Renal pelvis (tissue), 12 donors: Measurements from ENCODE around the gene SLC22A17. TPM values are rescaled to one million over a fixed set of nuclear protein-coding genes. Genes with fewer than 3 reads are reported as not detected.
A peak's percentile ranks its signal among the peaks of the same experiment; 100 is the strongest.
"Not testable (repeated sequence)": the region's sequence is repeated elsewhere in the genome, so short reads cannot be mapped to it uniquely, and the experiment has no call there.

Experiments used
- DNase-seq: peaks from one replicate; pipeline ENCODE4 v3.0.0-alpha.2; 2013
- long read RNA-seq, 16 experiments: transcript quantifications; one replicate each; lab custom pipeline, GENCODE V29; 2026
- polyA plus RNA-seq, 3 donors: library from polyadenylated mRNA; unstranded; fragments of 120-200 nt; gene quantifications; one replicate each; pipeline ENCODE4 v1.2.1, GENCODE V29; 2013; ENCODE audit not compliant: insufficient read length in 3 of 3

SLC22A17 gene
- 10 to 100 TPM; 62.9 to 78.3 (median 69.0) TPM for polyA plus RNA-seq
- long read RNA-seq, donor 1, transcript SLC22A17-202 (10 exons, 2,238 nt) = major isoform, 8 of 9 reads
- long read RNA-seq, donor 1, partial matches to known transcripts = 0 of 9 reads
- long read RNA-seq, donor 1, other reads (novel, unspliced or antisense) = 0 of 9 reads
- long read RNA-seq, donor 2, transcript SLC22A17-202 (10 exons, 2,238 nt) = major isoform, 6 of 7 reads
- long read RNA-seq, donor 2, partial matches to known transcripts = 0 of 7 reads
- long read RNA-seq, donor 2, other reads (novel, unspliced or antisense) = 0 of 7 reads
- long read RNA-seq, donor 3, transcript SLC22A17-202 (10 exons, 2,238 nt) = major isoform, 12 of 17 reads
- long read RNA-seq, donor 3, partial matches to known transcripts = 0 of 17 reads
- long read RNA-seq, donor 3, other reads (novel, unspliced or antisense) = 0 of 17 reads
- long read RNA-seq, donor 4, transcript SLC22A17-202 (10 exons, 2,238 nt) = major isoform, 15 of 22 reads
- long read RNA-seq, donor 4, partial matches to known transcripts = 0 of 22 reads
- long read RNA-seq, donor 4, other reads (novel, unspliced or antisense) = 0 of 22 reads
- long read RNA-seq, donor 5, partial matches to known transcripts = 0 of 2 reads
- long read RNA-seq, donor 5, other reads (novel, unspliced or antisense) = 0 of 2 reads
- long read RNA-seq, donor 6, transcript SLC22A17-202 (10 exons, 2,238 nt) = major isoform, 10 of 16 reads
- long read RNA-seq, donor 6, partial matches to known transcripts = 0 of 16 reads
- long read RNA-seq, donor 6, other reads (novel, unspliced or antisense) = 0 of 16 reads
- long read RNA-seq, donor 7, transcript SLC22A17-202 (10 exons, 2,238 nt) = major isoform, 15 of 22 reads
- long read RNA-seq, donor 7, partial matches to known transcripts = 6 of 22 reads
- long read RNA-seq, donor 7, other reads (novel, unspliced or antisense) = 0 of 22 reads
- long read RNA-seq, donor 8, partial matches to known transcripts = 0 of 8 reads
- long read RNA-seq, donor 8, other reads (novel, unspliced or antisense) = 0 of 8 reads
- long read RNA-seq, donor 9, transcript SLC22A17-202 (10 exons, 2,238 nt) = major isoform, 8 of 35 reads
- long read RNA-seq, donor 9, partial matches to known transcripts = 18 of 35 reads
- long read RNA-seq, donor 9, other reads (novel, unspliced or antisense) = 0 of 35 reads
- long read RNA-seq, donor 10, transcript SLC22A17-202 (10 exons, 2,238 nt) = major isoform, 5 of 9 reads
- long read RNA-seq, donor 10, partial matches to known transcripts = 0 of 9 reads
- long read RNA-seq, donor 10, other reads (novel, unspliced or antisense) = 0 of 9 reads
- long read RNA-seq, donor 11, transcript SLC22A17-202 (10 exons, 2,238 nt) = major isoform, 5 of 8 reads
- long read RNA-seq, donor 11, partial matches to known transcripts = 0 of 8 reads
- long read RNA-seq, donor 11, other reads (novel, unspliced or antisense) = 0 of 8 reads
- long read RNA-seq, donor 12, transcript SLC22A17-202 (10 exons, 2,238 nt) = major isoform, 27 of 37 reads
- long read RNA-seq, donor 12, partial matches to known transcripts = 6 of 37 reads
- long read RNA-seq, donor 12, other reads (novel, unspliced or antisense) = 0 of 37 reads
- long read RNA-seq, donor 13, transcript SLC22A17-202 (10 exons, 2,238 nt) = major isoform, 8 of 27 reads
- long read RNA-seq, donor 13, partial matches to known transcripts = 19 of 27 reads
- long read RNA-seq, donor 13, other reads (novel, unspliced or antisense) = 0 of 27 reads
- long read RNA-seq, donor 14 = 0 reads
- long read RNA-seq, donor 15 = 0 reads
- long read RNA-seq, donor 16, transcript SLC22A17-202 (10 exons, 2,238 nt) = major isoform, 10 of 16 reads
- long read RNA-seq, donor 16, partial matches to known transcripts = 0 of 16 reads
- long read RNA-seq, donor 16, other reads (novel, unspliced or antisense) = 0 of 16 reads

DNA sequence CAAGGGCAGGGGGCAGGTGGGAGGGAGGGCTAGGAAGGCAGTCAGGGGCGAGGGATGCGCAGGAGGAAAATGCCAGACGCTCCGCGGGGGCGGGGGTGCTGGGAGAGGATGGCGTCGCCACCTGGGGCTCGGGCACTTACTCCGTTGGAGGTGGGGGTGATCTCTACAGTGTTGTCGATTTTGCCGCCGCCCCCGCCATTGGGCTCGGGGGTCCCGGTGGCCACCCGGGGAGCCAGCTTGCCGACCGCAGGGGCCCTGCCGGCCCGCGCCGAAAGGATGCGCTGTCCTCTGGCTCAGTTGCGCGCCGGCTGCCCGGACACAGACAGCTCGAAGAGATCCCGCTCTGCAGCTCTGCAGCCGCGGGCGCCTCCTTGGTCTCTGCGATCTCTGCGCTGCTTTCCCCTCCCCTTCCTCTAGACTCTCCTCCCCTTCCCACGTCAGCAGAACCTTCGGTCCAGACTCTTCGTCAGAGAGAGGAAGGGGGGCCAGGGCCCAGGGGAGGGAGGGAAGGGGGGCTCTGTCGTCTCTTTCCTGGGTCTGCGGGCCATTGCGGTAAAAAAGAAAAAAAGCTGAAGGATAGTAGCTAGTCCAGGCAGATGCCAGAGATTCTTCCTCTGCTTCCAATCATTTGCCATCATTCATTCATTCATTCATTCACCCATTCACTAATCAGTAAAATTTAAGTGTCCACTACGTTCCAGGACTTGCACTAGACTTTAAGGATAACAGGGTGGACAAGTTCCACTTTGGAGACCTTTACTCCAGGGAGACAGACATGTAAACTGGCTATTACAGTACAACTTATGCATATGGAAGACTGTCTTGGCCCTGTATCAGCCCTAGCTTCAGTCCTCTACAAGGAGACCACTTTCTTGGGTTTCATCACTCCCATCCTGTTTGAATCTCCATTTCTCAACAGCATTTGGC is at the start of gene SLC22A17:
TSS of gene SLC22A17 (minus strand) at position 382 of the 927 bp plus-strand sequence.
- DNase-seq = peak; percentile 90

DNA sequence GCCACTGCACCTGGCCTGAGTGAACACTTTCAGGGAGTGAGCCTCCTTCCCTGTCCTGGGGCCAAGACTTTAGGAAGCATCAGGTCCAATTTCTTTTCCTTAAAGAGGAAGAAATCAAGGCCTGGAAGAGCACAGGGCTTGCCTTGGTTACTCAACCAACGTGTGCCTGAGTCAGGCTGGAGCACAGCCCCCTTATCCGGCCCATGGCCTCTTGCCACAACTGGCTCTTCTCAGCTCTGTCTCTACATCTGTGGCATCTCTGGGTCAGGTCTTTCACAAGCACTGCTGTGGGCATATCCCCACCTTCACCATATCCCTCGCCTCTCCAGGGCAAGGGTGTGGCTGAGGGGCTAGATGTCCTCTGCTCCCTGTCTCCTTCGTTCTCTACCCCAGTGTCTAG is 48.6 kb upstream of the SLC22A17 start:
- DNase-seq = no peak

DNA sequence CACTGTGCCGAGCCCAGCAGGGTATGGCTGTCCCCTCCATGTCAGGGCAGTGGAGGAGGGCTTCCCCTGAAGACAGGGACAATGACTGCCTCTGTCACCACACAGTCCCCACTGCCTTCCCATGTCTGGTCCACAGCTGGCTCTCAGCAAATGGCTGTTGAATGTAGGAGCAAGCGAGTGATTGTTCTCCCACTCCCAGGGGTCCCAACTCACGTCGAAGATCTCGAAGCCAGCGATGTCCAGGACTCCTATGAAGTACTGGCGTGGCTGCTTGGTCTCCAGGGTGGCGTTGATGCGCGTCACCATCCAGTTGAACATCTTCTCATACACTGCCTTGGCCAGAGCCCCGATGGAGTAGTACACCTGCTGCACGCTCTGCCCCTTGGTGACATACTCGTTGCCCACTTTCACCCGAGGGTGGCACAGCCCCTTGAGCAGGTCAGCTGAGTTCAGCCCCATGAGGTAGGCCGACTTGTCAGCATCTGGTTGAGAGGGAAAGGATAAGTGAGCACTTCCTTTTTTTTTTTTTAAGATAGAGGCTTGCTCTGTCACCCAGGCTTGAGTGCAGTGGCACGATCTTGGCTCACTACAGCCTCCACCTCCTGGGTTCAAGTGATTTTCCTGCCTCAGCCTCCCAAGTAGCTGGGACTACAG is 47.9 kb upstream of the SLC22A17 start:
- DNase-seq = not testable (repeated sequence)

DNA sequence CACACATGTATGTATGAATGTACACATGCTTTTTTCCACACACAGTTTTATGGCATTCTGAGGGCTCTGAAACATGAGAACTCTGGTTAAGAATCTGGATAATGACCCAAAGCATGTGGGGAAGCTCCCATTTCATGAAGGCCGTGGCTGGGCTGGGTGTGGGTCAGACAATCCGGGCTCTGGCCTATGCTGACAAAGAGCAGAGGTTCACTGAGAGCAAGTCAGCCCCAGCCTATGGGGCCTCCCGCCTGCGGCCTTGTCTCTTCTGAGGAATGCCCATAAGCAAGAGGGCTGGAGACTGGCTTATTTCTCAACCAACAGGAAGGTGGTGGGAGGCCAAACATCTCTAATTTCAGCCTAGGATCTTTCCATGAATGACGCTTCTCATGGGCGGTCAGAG is 46.9 kb upstream of the SLC22A17 start:
- DNase-seq = peak; percentile 17

DNA sequence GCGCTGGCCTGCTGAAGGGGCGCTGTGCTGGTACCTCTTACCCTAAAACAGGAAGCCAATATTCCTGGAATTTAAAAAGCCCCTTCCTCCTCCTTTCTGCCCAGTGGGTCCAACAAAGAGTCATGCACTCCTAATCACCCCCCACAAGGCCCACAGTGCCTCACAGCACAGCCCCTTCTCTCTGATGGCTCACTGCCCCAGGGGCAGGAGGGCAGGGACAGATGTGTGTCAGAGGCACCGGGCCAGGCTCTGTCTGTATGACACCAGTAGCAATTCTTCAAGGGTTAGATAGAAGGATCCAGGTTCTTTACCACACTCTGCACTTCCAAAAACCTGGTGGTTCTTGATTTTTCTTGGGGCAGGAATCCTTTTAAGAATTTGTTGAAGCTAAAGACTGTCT is 46.4 kb upstream of the SLC22A17 start:
- no peak for DNase-seq

- no peak for DNase-seq
These were observed 45.7 kb upstream of the SLC22A17 start for GRCh38 chr14:23398348-23398747.

DNA sequence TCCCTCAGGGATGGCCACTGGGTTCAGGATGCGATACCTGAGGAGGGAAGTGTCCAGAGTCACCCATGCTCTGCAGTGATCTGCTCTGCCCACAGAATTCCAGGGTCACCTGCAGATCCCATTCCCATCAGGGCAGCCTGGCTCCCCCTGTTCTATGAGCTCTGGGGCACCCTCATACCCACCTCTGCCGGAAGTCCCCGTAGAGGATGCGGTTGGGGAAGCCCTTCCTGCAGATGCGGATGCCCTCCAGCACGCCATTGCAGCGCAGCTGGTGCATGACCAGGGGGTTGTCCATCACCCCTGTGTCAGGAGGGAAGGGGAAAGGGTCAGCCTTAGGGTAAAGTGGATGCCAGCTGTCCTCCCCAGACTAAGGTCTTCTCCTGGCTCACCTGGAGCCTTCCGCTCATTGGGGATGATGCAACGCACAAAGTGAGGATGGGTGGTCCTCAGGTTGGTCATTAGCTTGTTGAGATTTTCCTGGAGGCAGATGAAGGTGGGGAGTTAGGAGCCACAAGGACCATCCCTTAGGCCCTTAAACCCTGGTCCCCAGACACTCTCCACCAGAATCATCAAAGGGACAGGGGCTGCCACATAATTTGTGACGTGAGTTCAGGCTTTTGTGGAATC is 44.2 kb upstream of the SLC22A17 start:
- DNase-seq = no peak

GRCh38 chr14:23396126-23396525 is 43.4 kb upstream of the SLC22A17 start:
- no peak for DNase-seq

DNA sequence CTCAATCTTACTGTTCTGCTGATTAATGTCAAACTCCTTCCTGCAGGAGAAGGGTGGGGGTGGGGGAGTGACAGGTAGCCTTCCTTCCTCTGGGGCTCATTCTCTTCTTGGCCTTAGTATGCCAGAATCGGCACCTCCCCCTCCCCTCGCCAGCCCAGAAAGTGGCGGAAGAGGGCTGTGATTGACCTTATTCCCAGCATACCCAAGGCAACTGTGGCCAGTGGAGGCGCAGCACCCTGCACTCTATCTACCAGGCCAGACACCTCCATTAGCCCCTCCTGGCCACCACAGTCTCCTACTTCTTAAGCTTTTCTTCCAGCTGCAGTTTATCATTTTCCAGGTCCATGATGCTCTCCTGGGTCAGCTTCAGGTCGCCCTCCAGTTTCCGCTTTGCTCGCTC is 39.9 kb upstream of the SLC22A17 start:
- no peak for DNase-seq

DNA sequence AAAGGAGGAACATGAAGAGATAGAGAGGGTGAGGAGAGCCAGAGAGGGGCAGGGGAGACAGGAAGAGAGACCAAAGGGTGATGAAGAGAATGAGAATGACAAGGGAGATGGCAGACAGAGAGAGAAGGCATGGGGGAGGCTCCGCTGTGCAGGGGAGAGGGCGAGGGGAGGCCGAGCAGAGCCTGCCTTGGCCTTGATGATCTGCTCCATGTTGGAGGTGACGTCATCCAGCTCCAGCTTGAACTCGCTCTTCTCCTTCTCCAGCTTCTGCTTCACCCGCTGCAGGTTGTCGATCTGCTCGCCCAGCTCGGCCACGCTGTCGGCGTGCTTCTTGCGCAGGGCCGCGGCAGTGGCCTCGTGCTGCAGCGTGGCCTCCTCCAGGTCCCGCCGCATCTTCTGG is 37.2 kb upstream of the SLC22A17 start:
- not testable (repeated sequence) for DNase-seq

DNA sequence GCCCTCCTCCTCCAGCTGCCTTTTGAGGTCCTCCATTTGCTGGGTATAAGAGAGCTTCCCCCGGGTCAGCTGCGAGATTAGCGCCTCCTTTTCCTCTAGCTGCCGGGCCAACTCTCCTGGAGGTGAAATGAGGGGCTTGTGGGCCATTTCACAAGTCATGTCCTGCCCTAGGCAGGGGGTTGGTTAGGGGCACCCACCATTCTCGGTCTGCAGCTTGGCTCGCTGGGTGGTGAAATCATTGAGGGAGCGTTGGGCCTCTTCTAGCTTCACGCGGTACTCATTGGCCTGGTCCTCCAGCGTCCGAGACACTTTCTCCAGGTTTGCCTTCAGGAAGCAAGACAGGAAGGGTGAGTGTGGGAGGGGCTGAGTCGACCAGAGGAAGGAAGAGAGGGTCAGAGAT is 36.7 kb upstream of the SLC22A17 start:
- DNase-seq = no peak

GRCh38 chr14:23388996-23389395 is 36.3 kb upstream of the SLC22A17 start:
- DNase-seq = no peak

DNA sequence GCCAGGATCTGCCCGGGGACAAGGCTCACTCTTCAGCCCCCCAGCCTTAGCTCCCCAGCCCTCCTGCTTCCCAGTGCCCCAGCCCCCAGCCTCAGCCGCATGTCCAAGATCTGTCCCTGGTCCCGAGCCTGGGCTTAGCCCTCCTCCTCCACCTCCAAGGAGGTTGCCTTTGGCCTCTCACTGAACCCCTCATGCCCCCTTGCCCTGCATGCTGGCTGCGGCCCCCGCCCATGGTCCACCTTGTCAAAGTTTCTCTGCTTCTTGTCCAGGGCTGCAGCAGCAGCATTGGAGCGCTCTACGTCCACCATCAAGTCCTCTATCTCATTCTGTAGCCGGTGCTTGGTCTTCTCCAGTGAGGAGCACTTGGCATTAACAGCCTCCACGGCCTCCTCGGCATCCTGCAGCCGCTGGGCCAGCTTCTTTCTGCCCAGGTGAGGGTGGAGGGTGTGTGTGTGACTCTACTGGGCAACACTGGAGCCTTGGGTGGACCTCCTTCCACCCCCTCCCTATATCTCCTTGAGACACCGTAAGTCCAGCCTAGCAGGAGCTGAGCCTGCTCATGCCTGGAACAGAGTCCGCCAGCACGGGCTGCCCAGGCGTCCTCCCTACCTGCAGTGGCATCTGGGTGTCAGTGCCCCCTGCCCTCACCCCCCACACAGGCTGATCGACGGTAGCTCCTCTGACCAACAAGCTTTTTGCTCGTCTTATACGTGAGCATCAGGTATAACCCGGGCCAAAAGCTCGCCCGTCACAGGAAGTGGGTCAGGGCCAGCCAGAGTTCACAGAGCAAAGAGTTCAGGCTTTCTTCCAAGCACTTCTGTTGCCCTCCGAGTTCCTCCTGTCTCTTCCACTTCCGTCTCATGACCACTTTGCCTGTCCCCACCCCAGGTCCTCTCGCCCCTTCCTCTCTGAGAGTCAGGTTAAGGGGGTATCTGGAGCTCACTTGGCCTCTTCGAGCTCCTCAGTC is 35.5 kb upstream of the SLC22A17 start:
- no peak for DNase-seq

- DNase-seq = no peak
These were observed 34.3 kb upstream of the SLC22A17 start for GRCh38 chr14:23386999-23387398.

GRCh38 chr14:23386266-23386657 is 33.6 kb upstream of the SLC22A17 start:
- not testable (repeated sequence) for DNase-seq

DNA sequence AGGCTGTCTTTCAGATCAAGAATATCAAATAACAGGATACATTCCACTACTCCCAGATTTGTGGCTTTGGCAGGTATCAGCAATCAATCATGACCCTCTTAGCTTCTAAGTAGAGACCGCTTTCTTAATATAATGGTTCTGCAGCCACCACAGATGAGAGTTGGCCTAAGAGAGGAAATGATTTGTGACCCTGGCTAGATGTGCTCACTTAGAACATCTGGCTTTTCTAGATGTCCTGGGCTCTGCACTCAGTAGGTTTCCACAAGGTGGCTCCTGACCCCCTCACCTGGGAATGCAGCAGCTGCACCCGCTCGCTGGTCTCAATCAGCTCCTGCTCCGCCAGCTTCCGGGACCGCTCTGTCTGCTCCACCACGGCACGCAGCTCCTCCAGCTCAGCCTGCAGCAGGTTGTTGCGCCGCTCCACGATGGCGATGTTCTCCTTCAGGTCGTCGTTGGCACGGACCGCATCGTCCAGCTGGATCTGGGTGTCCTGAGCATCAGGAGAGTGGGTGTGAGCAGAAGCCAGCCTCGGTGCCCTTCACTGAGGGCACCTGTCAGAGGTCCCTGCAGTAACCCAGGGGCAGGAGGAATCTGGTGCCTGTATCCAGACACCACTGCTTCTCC is 33.1 kb upstream of the SLC22A17 start:
- DNase-seq = peak; percentile 52

DNA sequence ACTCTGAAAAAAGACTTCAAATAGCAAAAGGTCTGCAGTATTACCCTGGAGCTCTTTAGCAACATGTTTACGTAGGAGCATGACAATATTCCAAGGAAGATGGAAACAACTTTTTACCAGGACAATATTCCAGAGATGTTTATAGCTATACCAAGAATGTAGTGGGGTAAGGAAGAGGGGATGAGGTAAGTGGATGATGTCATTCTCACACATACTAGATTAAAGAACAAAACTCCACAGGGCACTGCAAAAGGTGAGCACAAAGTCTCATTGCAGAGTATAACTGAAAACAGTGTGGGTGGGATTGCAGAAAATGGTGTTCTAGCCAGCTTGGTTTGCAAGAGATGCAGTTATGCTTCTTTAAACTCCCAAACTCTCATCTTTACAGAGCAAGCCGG is 32.6 kb upstream of the SLC22A17 start:
- no peak for DNase-seq
